IMR-90 (cell line): ENCODE measurements around the gene SUN5. TPM values are rescaled to one million over a fixed set of nuclear protein-coding genes. Genes with fewer than 3 reads are reported as not detected.

Experiments used
- ATAC-seq: fragments of 200-7000 bp; cut with Tn5 transposase; 2 replicates; pipeline ENCODE4 v1.9.1; 2020; ENCODE audit warnings: low read depth, mild to moderate bottlenecking, moderate library complexity
- BruUV-seq: library from RNA; stranded (reverse); fragments of 400-500 nt; replicated peaks from 2 replicates; lab custom pipeline; 2021; lab: Mats Ljungman, UMichigan
- CTCF ChIA-PET: fragments of 300-600 bp; formaldehyde crosslinking; extraction: SDS; loops from one replicate; lab custom pipeline; 2021; ENCODE audit warnings: antibody characterized with exemption; lab: Yijun Ruan, JAX
- POLR2A ChIA-PET: fragments of 300-600 bp; sonication (Branson Sonifier 250); formaldehyde crosslinking; loops from one replicate; lab custom pipeline; 2022; ENCODE audit warnings: antibody characterized with exemption; ENCODE audit not compliant: unreplicated experiment; lab: Charles Lee
- DNase-seq: peaks from one replicate; pipeline ENCODE4 v3.0.0; 2013
- H2AFZ ChIP-seq: replicated peaks from 2 replicates; pipeline ENCODE3; 2013; ENCODE audit warnings: low read length, mild to moderate bottlenecking; ENCODE audit not compliant: poor library complexity
- H2AK5ac ChIP-seq: 2 replicates; pipeline ENCODE4 v1.6.1; 2013; ENCODE audit warnings: low read depth, low read length, inconsistent platforms
- H2AK9ac ChIP-seq: replicated peaks from 2 replicates; pipeline ENCODE3; 2013; ENCODE audit warnings: mild to moderate bottlenecking, low read depth, low read length, moderate library complexity; ENCODE audit not compliant: poor library complexity
- H2BK120ac ChIP-seq: 2 replicates; pipeline ENCODE4 v1.6.1; 2013; ENCODE audit warnings: low read depth, low read length, inconsistent platforms
- H2BK15ac ChIP-seq: 3 replicates; pipeline ENCODE4 v1.6.1; 2013; ENCODE audit warnings: low read depth, low read length, inconsistent platforms
- H2BK20ac ChIP-seq: 2 replicates; pipeline ENCODE4 v1.6.1; 2013; ENCODE audit warnings: low read depth, mild to moderate bottlenecking, inconsistent platforms, low read length, moderate library complexity
- H2BK5ac ChIP-seq: 2 replicates; pipeline ENCODE4 v1.6.1; 2013; ENCODE audit warnings: mild to moderate bottlenecking, low read depth, low read length, inconsistent platforms; ENCODE audit not compliant: poor library complexity, severe bottlenecking
- H3K14ac ChIP-seq: replicated peaks from 2 replicates; pipeline ENCODE4 v1.6.1; 2013; ENCODE audit warnings: low read depth, low read length, inconsistent platforms
- H3K18ac ChIP-seq: 2 replicates; pipeline ENCODE4 v1.6.1; 2013; ENCODE audit warnings: low read depth, low read length, control low read depth
- H3K23ac ChIP-seq: 2 replicates; pipeline ENCODE4 v1.6.1; 2013; ENCODE audit warnings: low read depth, low read length, inconsistent platforms
- H3K27ac ChIP-seq: 2 replicates; pipeline ENCODE4 v1.5.1; 2013; ENCODE audit warnings: mild to moderate bottlenecking, control low read depth, low read length; ENCODE audit not compliant: insufficient read depth
- H3K27me3 ChIP-seq: 2 replicates; pipeline ENCODE4 v1.6.1; 2013; ENCODE audit warnings: low read length; ENCODE audit not compliant: control insufficient read depth, insufficient read depth
- H3K36me3 ChIP-seq: 2 replicates; pipeline ENCODE4 v1.6.1; 2013; ENCODE audit warnings: low read length, mixed read lengths; ENCODE audit not compliant: control insufficient read depth, insufficient read depth
- H3K4ac ChIP-seq: 2 replicates; pipeline ENCODE4 v1.6.1; 2013; ENCODE audit warnings: low read depth, low read length, inconsistent platforms
- H3K4me1 ChIP-seq: 2 replicates; pipeline ENCODE4 v1.6.1; 2013; ENCODE audit warnings: low read length, mixed read lengths; ENCODE audit not compliant: control insufficient read depth, insufficient read depth
- H3K4me2 ChIP-seq: 2 replicates; pipeline ENCODE4 v1.6.1; 2013; ENCODE audit warnings: low read depth, mild to moderate bottlenecking, control low read depth, low read length, moderate library complexity
- H3K4me3 ChIP-seq: 2 replicates; pipeline ENCODE4 v1.5.1; 2013; ENCODE audit warnings: low read depth, mild to moderate bottlenecking, control low read depth, low read length, moderate library complexity; ENCODE audit not compliant: insufficient read depth
- H3K56ac ChIP-seq: 2 replicates; pipeline ENCODE4 v1.6.1; 2013; ENCODE audit warnings: low read length, inconsistent platforms; ENCODE audit not compliant: insufficient read depth; ENCODE audit errors: extremely low read depth
- H3K79me1 ChIP-seq, 2 experiments: 2 replicates each; pipeline ENCODE4 v1.6.1; 2013; ENCODE audit warnings: low read length in 2 of 2, inconsistent platforms in 1 of 2, low read depth in 1 of 2
- H3K9ac ChIP-seq: 2 replicates; pipeline ENCODE4 v1.6.1; 2013; ENCODE audit warnings: low read depth, low read length, control low read depth
- H3K9me1 ChIP-seq: 2 replicates; pipeline ENCODE4 v1.6.1; 2013; ENCODE audit warnings: low read length, inconsistent platforms; ENCODE audit not compliant: insufficient read depth
- H3K9me3 ChIP-seq: 2 replicates; pipeline ENCODE4 v1.6.1; 2013; ENCODE audit warnings: low read length; ENCODE audit not compliant: control insufficient read depth, insufficient read depth
- H4K20me1 ChIP-seq: 2 replicates; pipeline ENCODE4 v1.6.1; 2013; ENCODE audit warnings: low read length, inconsistent platforms; ENCODE audit not compliant: insufficient read depth
- H4K5ac ChIP-seq: 2 replicates; pipeline ENCODE4 v1.6.1; 2013; ENCODE audit warnings: mild to moderate bottlenecking, low read depth, low read length, control low read depth
- H4K8ac ChIP-seq, 2 experiments: 2 replicates each; pipeline ENCODE4 v1.6.1; 2013; ENCODE audit warnings: low read depth in 2 of 2, low read length in 2 of 2, control low read depth in 1 of 2, inconsistent platforms in 1 of 2
- H4K91ac ChIP-seq: 2 replicates; pipeline ENCODE4 v1.6.1; 2013; ENCODE audit warnings: low read depth, low read length, inconsistent platforms; ENCODE audit not compliant: insufficient read depth
- BHLHE40 ChIP-seq: fragments of 150-350 bp; IDR thresholded peaks from 2 replicates; pipeline ENCODE4 v1.6.1; 2016; ENCODE audit warnings: mild to moderate bottlenecking, low read depth, low read length
- FOS ChIP-seq: fragments of 150-350 bp; IDR thresholded peaks from 2 replicates; pipeline ENCODE4 v1.6.1; 2016; ENCODE audit warnings: low read depth, low read length
- MXI1 ChIP-seq: IDR thresholded peaks from 2 replicates; pipeline ENCODE4 v1.6.1; 2012; ENCODE audit warnings: low read depth, mild to moderate bottlenecking, low read length, moderate library complexity, borderline replicate concordance
- RCOR1 ChIP-seq: IDR thresholded peaks from 2 replicates; pipeline ENCODE4 v1.6.1; 2012; ENCODE audit warnings: mild to moderate bottlenecking, low read length, improper control_type of control experiment; ENCODE audit not compliant: insufficient replicate concordance
- SMC3 ChIP-seq: fragments of 150-350 bp; IDR thresholded peaks from 2 replicates; pipeline ENCODE4 v1.6.1; 2016; ENCODE audit warnings: low read depth, mild to moderate bottlenecking, antibody characterized with exemption, low read length, moderate library complexity
- whole genome bisulfite sequencing, 2 experiments: methylation state at CpG; one replicate each; pipeline versions ENCODE4 v1.1.5 to v1.1.7; 2013; ENCODE audit warnings: missing lambda C conversion rate in 2 of 2; ENCODE audit not compliant: insufficient read length in 1 of 2; ENCODE audit errors: extremely low coverage in 2 of 2; 5-methylcytosine and 5-hydroxymethylcytosine counted together
- dilution Hi-C: fragments of 300-500 bp; cut with HindIII; formaldehyde crosslinking; loops from one replicate; pipeline ENCODE4 v1.14.3; 2018; ENCODE audit warnings: low sequenced_read_pairs; ENCODE audit not compliant: unreplicated experiment
- in situ Hi-C: fragments of 300-500 bp; cut with MboI; formaldehyde crosslinking; loops from 3 replicates; pipeline ENCODE4 v1.14.3; 2019; ENCODE audit warnings: low sequenced_read_pairs, inconsistent platforms, mixed read lengths
- intact Hi-C: fragments of 100-400 bp; cut with micrococcal nuclease; formaldehyde crosslinking; loops from 2 replicates; pipeline ENCODE4 v1.10.0; 2022
- polyA plus RNA-seq, 3 experiments: library from polyadenylated mRNA; depleted of rRNA; stranded (reverse); fragments of >200 nt; gene quantifications; 2 replicates each; pipeline ENCODE4 v1.2.3, GENCODE V29; 2012; ENCODE audit warnings: low replicate concordance in 1 of 3
- total RNA-seq: library from RNA; depleted of rRNA; stranded (reverse); fragments of >200 nt; gene quantifications from 2 replicates; pipeline ENCODE4 v1.2.3, GENCODE V29; 2012

Gene SUN5
- total and polyA plus RNA-seq, 2 of the 4 experiments (the other 2 are of a cell fraction): not detected

GRCh38 chr20:32984196-32984595 lies 20.0 kb downstream of the SUN5 start:
- no peak overlapping the region for H2BK5ac ChIP-seq
- in situ Hi-C loops: no loop called here

More at GRCh38 chr20:32984196-32984595, 20.0 kb downstream of the SUN5 start:
- Histone ChIP-seq H4K20me1 (no peaks in the 10 kb centered on the region), H2AK5ac (no peak overlapping the region), H3K4me3 (no peak overlapping the region), H3K56ac (no peak overlapping the region), H4K5ac (no peak overlapping the region), H3K79me1 (no peaks in the 10 kb centered on the region), H3K9ac (no peak overlapping the region), H3K36me3 (no peaks in the 10 kb centered on the region), H3K18ac (no peak overlapping the region), H2BK20ac (no peak overlapping the region), H3K4me2 (no peak overlapping the region), H3K14ac (no peak overlapping the region), H2BK15ac (no peak overlapping the region), H3K27ac (no peak overlapping the region), H4K8ac (no peak overlapping the region), H4K91ac (no peak overlapping the region), H2AK9ac (no peak overlapping the region), H3K27me3 (peaks cover 9% of the 10 kb centered on the region), H3K9me3 (no peaks in the 10 kb centered on the region), H2AFZ (no peak overlapping the region), H3K4ac (no peak overlapping the region), H2BK120ac (no peak overlapping the region), H3K9me1 (no peaks in the 10 kb centered on the region), H3K23ac (no peak overlapping the region), H3K4me1 (no peaks in the 10 kb centered on the region)
- BruUV-seq: no TSS peak
- CTCF ChIA-PET: no interaction called here
- dilution Hi-C loops: no loop called here
- intact Hi-C loops: no loop called here
- ATAC-seq (no peak), DNase-seq (no peak)
- POLR2A ChIA-PET: no interaction called here
- no CpG with 5 or more reads among the region's 7 CpGs for WGBS, 2 experiments
- TF ChIP-seq FOS: no peak
- no peak for TF ChIP-seq BHLHE40
- no peak for TF ChIP-seq SMC3
- TF ChIP-seq MXI1: no peak
- no peak for TF ChIP-seq RCOR1
